ENCODE results near the gene GLYATL3.
A peak's percentile ranks its signal among the peaks of the same experiment; 100 is the strongest.
"Not testable (repeated sequence)": the region's sequence is repeated elsewhere in the genome, so short reads cannot be mapped to it uniquely, and the experiment has no call there.

GLYATL3 gene

GRCh38 chr6:49499623-49500022, at the start of gene GLYATL3:
Gene GLYATL3, plus strand, starts transcription at chr6:49499923. Its CDS starts 12,068 bp downstream, at chr6:49511991.
- no peak for DNase-seq

GRCh38 chr6:49453221-49453620, 46.5 kb upstream of the GLYATL3 start:
- no peak for DNase-seq

- DNase-seq = no peak
Observed at GRCh38 chr6:49454787-49455709, 44.7 kb upstream of the GLYATL3 start.

GRCh38 chr6:49457771-49458170, 42.0 kb upstream of the GLYATL3 start:
- DNase-seq = no peak

- no peak for DNase-seq
Observed at GRCh38 chr6:49462071-49462470, 37.7 kb upstream of the GLYATL3 start.

- no peak for DNase-seq
Observed at GRCh38 chr6:49462599-49462926, 37.2 kb upstream of the GLYATL3 start.

- peak; percentile 98 for DNase-seq
Observed at GRCh38 chr6:49462927-49463611, 36.7 kb upstream of the GLYATL3 start, which contains the start of the genes CENPQ and MMUT. Gene CENPQ, plus strand, starts transcription at chr6:49463370. Its CDS starts 6,807 bp downstream, at chr6:49470177. Gene MMUT, minus strand, starts transcription at chr6:49463253. Its CDS starts 3,787 bp downstream, at chr6:49459466.

GRCh38 chr6:49463612-49463967, 36.1 kb upstream of the GLYATL3 start:
- no peak for DNase-seq

GRCh38 chr6:49464691-49465090, 35.0 kb upstream of the GLYATL3 start:
- DNase-seq = no peak

GRCh38 chr6:49468042-49468441, 31.7 kb upstream of the GLYATL3 start:
- no peak for DNase-seq

- DNase-seq = not testable (repeated sequence)
Observed at GRCh38 chr6:49476564-49476963, 23.2 kb upstream of the GLYATL3 start.

- no peak for DNase-seq
Observed at GRCh38 chr6:49479308-49479970, 20.3 kb upstream of the GLYATL3 start.

GRCh38 chr6:49481846-49482245, 17.9 kb upstream of the GLYATL3 start:
- DNase-seq = not testable (repeated sequence)

GRCh38 chr6:49483380-49483779, 16.3 kb upstream of the GLYATL3 start:
- DNase-seq = not testable (repeated sequence)

- no peak for DNase-seq
Observed at GRCh38 chr6:49490633-49491032, 9.1 kb upstream of the GLYATL3 start.

GRCh38 chr6:49497304-49497703, 2.4 kb upstream of the GLYATL3 start:
- no peak for DNase-seq

- DNase-seq = no peak
Observed at GRCh38 chr6:49499126-49499525, 597 bp upstream of the GLYATL3 start.

GRCh38 chr6:49504666-49505065, 4.9 kb downstream of the GLYATL3 start:
- no peak for DNase-seq

- DNase-seq = no peak
Observed at GRCh38 chr6:49506569-49507111, 6.9 kb downstream of the GLYATL3 start.

GRCh38 chr6:49509342-49509741, 9.6 kb downstream of the GLYATL3 start:
- no peak for DNase-seq

GRCh38 chr6:49513153-49513989, 13.6 kb downstream of the GLYATL3 start:
- DNase-seq = no peak

All from islet precursor cell (in vitro differentiated cells).